ENCODE data around the gene ACVR1.

- TF ChIP-seq CTCF (IDR thresholded peaks at IDR 0.05) (no peak), ZFX (IDR thresholded peaks at IDR 0.05; ENCODE audit: borderline replicate concordance) (no peak)
Measured at GRCh38 chr2:157867703-157868102, 8.4 kb downstream of the ACVR1 start.

Measured in 22Rv1 (cell line).